Neuronal stem cell (in vitro differentiated cells): ENCODE data around the gene MB21D2.

Source experiments
- DNase-seq: peaks from one replicate; pipeline ENCODE4 v3.0.0-alpha.2; 2013; ENCODE audit warnings: low spot score
- H2AFZ ChIP-seq: one replicate; pipeline ENCODE4 v1.6.1; 2013; ENCODE audit warnings: mild to moderate bottlenecking, low read length, inconsistent platforms
- H2AK5ac ChIP-seq: 2 replicates; pipeline ENCODE4 v1.6.1; 2013; ENCODE audit warnings: low read depth, mild to moderate bottlenecking, inconsistent platforms, low read length, moderate library complexity, mixed read lengths
- H2BK120ac ChIP-seq: 2 replicates; pipeline ENCODE4 v1.6.1; 2013; ENCODE audit warnings: low read depth, mild to moderate bottlenecking, inconsistent platforms, low read length, moderate library complexity, mixed read lengths
- H2BK12ac ChIP-seq: one replicate; pipeline ENCODE4 v1.6.1; 2013; ENCODE audit warnings: low read length, inconsistent platforms
- H2BK15ac ChIP-seq: 2 replicates; pipeline ENCODE4 v1.6.1; 2013; ENCODE audit warnings: mild to moderate bottlenecking, low read length, inconsistent platforms, mixed read lengths
- H2BK5ac ChIP-seq: one replicate; pipeline ENCODE4 v1.6.1; 2013; ENCODE audit warnings: inconsistent platforms, mild to moderate bottlenecking, low read length, moderate library complexity
- H3K14ac ChIP-seq: one replicate; pipeline ENCODE4 v1.6.1; 2013; ENCODE audit warnings: low read length, inconsistent platforms
- H3K18ac ChIP-seq: 2 replicates; pipeline ENCODE4 v1.6.1; 2013; ENCODE audit warnings: low read length, inconsistent platforms
- H3K23ac ChIP-seq: 2 replicates; pipeline ENCODE4 v1.6.1; 2013; ENCODE audit warnings: low read depth, mild to moderate bottlenecking, mixed read lengths, low read length, inconsistent platforms; ENCODE audit not compliant: poor library complexity
- H3K27ac ChIP-seq: replicated peaks from 3 replicates; pipeline ENCODE4 v1.5.1; 2013; ENCODE audit warnings: low read length, inconsistent platforms
- H3K27me3 ChIP-seq, 3 experiments: 2 replicates each; pipeline ENCODE4 v1.6.1; 2013; ENCODE audit warnings: low read length in 3 of 3, mild to moderate bottlenecking in 2 of 3, inconsistent platforms in 1 of 3, low read depth in 1 of 3, mixed read lengths in 1 of 3, moderate library complexity in 1 of 3; ENCODE audit not compliant: control insufficient read depth in 3 of 3, insufficient read depth in 3 of 3
- H3K36me3 ChIP-seq, 2 donors: replicated peaks in 1 of 2; 2 replicates each; pipeline ENCODE4 v1.6.1; 2013; ENCODE audit warnings: low read length in 2 of 2; ENCODE audit not compliant: control insufficient read depth in 2 of 2, insufficient read depth in 2 of 2
- H3K4ac ChIP-seq: 2 replicates; pipeline ENCODE4 v1.6.1; 2013; ENCODE audit warnings: inconsistent platforms, mild to moderate bottlenecking, low read length, moderate library complexity
- H3K4me1 ChIP-seq, 2 donors: 1 replicate in 1 of 2; 2 replicates in 1 of 2; pipeline ENCODE4 v1.6.1; 2013; ENCODE audit warnings: low read length in 2 of 2, low read depth in 1 of 2; ENCODE audit not compliant: control insufficient read depth in 2 of 2, insufficient read depth in 1 of 2
- H3K4me2 ChIP-seq: one replicate; pipeline ENCODE4 v1.6.1; 2013; ENCODE audit warnings: mild to moderate bottlenecking, low read length, inconsistent platforms; ENCODE audit not compliant: insufficient read depth, poor library complexity, severe bottlenecking
- H3K4me3 ChIP-seq, 2 donors: 2 replicates each; pipeline ENCODE4 v1.5.1; 2013; ENCODE audit warnings: low read length in 2 of 2, mild to moderate bottlenecking in 2 of 2, inconsistent platforms in 1 of 2, moderate library complexity in 1 of 2
- H3K79me1 ChIP-seq: one replicate; pipeline ENCODE4 v1.6.1; 2013; ENCODE audit warnings: low read depth, mild to moderate bottlenecking, inconsistent platforms, low read length, moderate library complexity
- H3K9ac ChIP-seq: one replicate; pipeline ENCODE4 v1.6.1; 2013; ENCODE audit warnings: mild to moderate bottlenecking, low read depth, low read length, inconsistent platforms; ENCODE audit not compliant: poor library complexity
- H3K9me3 ChIP-seq, 2 donors: replicated peaks in 1 of 2; 2 replicates each; pipeline versions ENCODE3 to v1.6.1; 2013; ENCODE audit warnings: low read length in 2 of 2, mild to moderate bottlenecking in 2 of 2, inconsistent platforms in 1 of 2, low read depth in 1 of 2, mixed read lengths in 1 of 2, moderate library complexity in 1 of 2; ENCODE audit not compliant: control insufficient read depth in 2 of 2, insufficient read depth in 1 of 2
- H4K8ac ChIP-seq: one replicate; pipeline ENCODE4 v1.6.1; 2013; ENCODE audit warnings: low read depth, mild to moderate bottlenecking, inconsistent platforms, low read length, moderate library complexity
- H4K91ac ChIP-seq: one replicate; pipeline ENCODE4 v1.6.1; 2013; ENCODE audit warnings: low read length, low read depth, mild to moderate bottlenecking, inconsistent platforms; ENCODE audit not compliant: poor library complexity
- WGBS, 2 donors: extraction: QIAGEN DNeasy Blood & Tissue Kit; methylation state at CpG; one replicate each; pipeline ENCODE4 v1.1.7; 2013; ENCODE audit warnings: missing lambda C conversion rate in 2 of 2, mixed read lengths in 1 of 2; ENCODE audit not compliant: insufficient read length in 2 of 2, insufficient replicate concordance in 1 of 2; ENCODE audit errors: extremely low coverage in 2 of 2; 5-methylcytosine and 5-hydroxymethylcytosine counted together

The MB21D2 gene

GRCh38 chr3:192747746-192748145 is 169.9 kb downstream of the MB21D2 start:
- Histone ChIP-seq H2BK15ac (no peak overlapping the region), H3K18ac (no peak overlapping the region), H3K4ac (no peak overlapping the region), H2BK120ac (no peak overlapping the region), H2AFZ (no peak overlapping the region), H3K23ac (no peak overlapping the region), H3K4me3 (no peak overlapping the region), H2AK5ac (no peak overlapping the region), H3K27me3 (peaks cover 0 to 3% (median 0%) of the 10 kb centered on the region in 3 experiments), H3K4me1 (no peaks in the 10 kb centered on the region), H3K9me3 (no peaks in the 10 kb centered on the region), H3K27ac (no peak overlapping the region), H3K36me3 (no peaks in the 10 kb centered on the region), H3K9ac (no peak overlapping the region), H3K14ac (no peak overlapping the region), H3K4me2 (no peak overlapping the region), H3K79me1 (no peaks in the 10 kb centered on the region), H4K91ac (no peak overlapping the region), H4K8ac (no peak overlapping the region), H2BK5ac (no peak overlapping the region), H2BK12ac (no peak overlapping the region)
- DNase-seq: no peak
- WGBS, 2 donors: no CpG with 5 or more reads among the region's 3 CpGs

- WGBS, 2 donors: no CpG with 5 or more reads among the region's 1 CpG
- H3K4me3 ChIP-seq: no peak overlapping the region
These were observed 170.5 kb downstream of the MB21D2 start for GRCh38 chr3:192747145-192747544.

More at GRCh38 chr3:192747145-192747544, 170.5 kb downstream of the MB21D2 start:
- peaks cover 0 to 3% (median 0%) of the 10 kb centered on the region in 3 experiments for H3K27me3 ChIP-seq
- H3K14ac ChIP-seq: no peak overlapping the region
- H3K23ac ChIP-seq: no peak overlapping the region
- no peak for DNase-seq
- no peak overlapping the region for H2AFZ ChIP-seq
- no peak overlapping the region for H2BK120ac ChIP-seq
- no peak overlapping the region for H2BK5ac ChIP-seq
- H4K91ac ChIP-seq: no peak overlapping the region
- no peaks in the 10 kb centered on the region for H3K79me1 ChIP-seq
- H3K4ac ChIP-seq: no peak overlapping the region
- no peak overlapping the region for H2BK15ac ChIP-seq
- no peak overlapping the region for H3K27ac ChIP-seq
- H2AK5ac ChIP-seq: no peak overlapping the region
- no peak overlapping the region for H3K4me2 ChIP-seq
- H3K4me1 ChIP-seq: no peaks in the 10 kb centered on the region
- H4K8ac ChIP-seq: no peak overlapping the region
- no peak overlapping the region for H2BK12ac ChIP-seq
- H3K9ac ChIP-seq: no peak overlapping the region
- no peak overlapping the region for H3K18ac ChIP-seq
- H3K36me3 ChIP-seq: no peaks in the 10 kb centered on the region
- H3K9me3 ChIP-seq: no peaks in the 10 kb centered on the region
